ENCODE data around the gene LEFTY1. TPM values are rescaled to one million over a fixed set of nuclear protein-coding genes. Genes with fewer than 3 reads are reported as not detected.
"Not testable (repeated sequence)": the region's sequence is repeated elsewhere in the genome, so short reads cannot be mapped to it uniquely, and the experiment has no call there.

LEFTY1 gene
- not detected in 2 replicates for total RNA-seq (2014; rRNA removed; shearing (Covaris generic); ENCODE audit: low replicate concordance)

- in situ Hi-C loops (cut with HindIII; ENCODE audit: low pct_unique_long_range_greater_than_20kb, low sequenced_read_pairs), result no loop called here
- no peak for DNase-seq (ENCODE audit: low read depth)
Measured at GRCh38 chr1:225888898-225889601, at the start of gene LEFTY1. TSS of gene LEFTY1 (minus strand) at chr1:225889146. CDS start at chr1:225889066, 80 bp downstream.

- no peak for DNase-seq (ENCODE audit: low read depth)
- in situ Hi-C loops (cut with HindIII; ENCODE audit: low pct_unique_long_range_greater_than_20kb, low sequenced_read_pairs), result no loop called here
Measured at GRCh38 chr1:225937048-225937968, 48.4 kb upstream of the LEFTY1 start.

- in situ Hi-C loops (cut with HindIII; ENCODE audit: low pct_unique_long_range_greater_than_20kb, low sequenced_read_pairs), result no loop called here
Measured at GRCh38 chr1:225936523-225936922, 47.6 kb upstream of the LEFTY1 start.

GRCh38 chr1:225936086-225936485 is 47.1 kb upstream of the LEFTY1 start:
- in situ Hi-C loops (cut with HindIII; ENCODE audit: low pct_unique_long_range_greater_than_20kb, low sequenced_read_pairs); DNase-seq (ENCODE audit: low read depth): not testable (repeated sequence)

More at GRCh38 chr1:225936523-225936922, 47.6 kb upstream of the LEFTY1 start:
- DNase-seq (ENCODE audit: low read depth), result no peak

GRCh38 chr1:225934711-225935110 is 45.8 kb upstream of the LEFTY1 start:
- DNase-seq (ENCODE audit: low read depth), result no peak

GRCh38 chr1:225933072-225933471 is 44.1 kb upstream of the LEFTY1 start:
- DNase-seq (ENCODE audit: low read depth), result no peak
- in situ Hi-C loops (cut with HindIII; ENCODE audit: low pct_unique_long_range_greater_than_20kb, low sequenced_read_pairs), result no loop called here

More at GRCh38 chr1:225934711-225935110, 45.8 kb upstream of the LEFTY1 start:
- in situ Hi-C loops (cut with HindIII; ENCODE audit: low pct_unique_long_range_greater_than_20kb, low sequenced_read_pairs), result no loop called here

- no peak for DNase-seq (ENCODE audit: low read depth)
- in situ Hi-C loops (cut with HindIII; ENCODE audit: low pct_unique_long_range_greater_than_20kb, low sequenced_read_pairs), result no loop called here
Measured at GRCh38 chr1:225931270-225932136, 42.6 kb upstream of the LEFTY1 start.

- DNase-seq (ENCODE audit: low read depth), result no peak
- in situ Hi-C loops (cut with HindIII; ENCODE audit: low pct_unique_long_range_greater_than_20kb, low sequenced_read_pairs), result no loop called here
Measured at GRCh38 chr1:225930566-225930965, 41.6 kb upstream of the LEFTY1 start.

GRCh38 chr1:225929462-225929861 is 40.5 kb upstream of the LEFTY1 start:
- in situ Hi-C loops (cut with HindIII; ENCODE audit: low pct_unique_long_range_greater_than_20kb, low sequenced_read_pairs); DNase-seq (ENCODE audit: low read depth): not testable (repeated sequence)

GRCh38 chr1:225928186-225929175 is 39.5 kb upstream of the LEFTY1 start:
- no peak for DNase-seq (ENCODE audit: low read depth)
- in situ Hi-C loops (cut with HindIII; ENCODE audit: low pct_unique_long_range_greater_than_20kb, low sequenced_read_pairs), result no loop called here

- in situ Hi-C loops (cut with HindIII; ENCODE audit: low pct_unique_long_range_greater_than_20kb, low sequenced_read_pairs), result no loop called here
- no peak for DNase-seq (ENCODE audit: low read depth)
Measured at GRCh38 chr1:225926551-225927113, 37.7 kb upstream of the LEFTY1 start.

GRCh38 chr1:225923692-225924555 is 35.0 kb upstream of the LEFTY1 start, which contains the start of gene PYCR2:
TSS of gene PYCR2 (minus strand) at chr1:225924250. CDS start at chr1:225924110, 140 bp downstream.
- in situ Hi-C loops (cut with HindIII; ENCODE audit: low pct_unique_long_range_greater_than_20kb, low sequenced_read_pairs), result no loop called here
- DNase-seq (ENCODE audit: low read depth), result peak; percentile 97

- in situ Hi-C loops (cut with HindIII; ENCODE audit: low pct_unique_long_range_greater_than_20kb, low sequenced_read_pairs), result no loop called here
- DNase-seq (ENCODE audit: low read depth), result no peak
Measured at GRCh38 chr1:225923381-225923691, 34.4 kb upstream of the LEFTY1 start.

- no peak for DNase-seq (ENCODE audit: low read depth)
- in situ Hi-C loops (cut with HindIII; ENCODE audit: low pct_unique_long_range_greater_than_20kb, low sequenced_read_pairs), result no loop called here
Measured at GRCh38 chr1:225921734-225922709, 33.1 kb upstream of the LEFTY1 start.

- in situ Hi-C loops (cut with HindIII; ENCODE audit: low pct_unique_long_range_greater_than_20kb, low sequenced_read_pairs), result no loop called here
- peak; percentile 43 for DNase-seq (ENCODE audit: low read depth)
Measured at GRCh38 chr1:225919906-225920305, 31.0 kb upstream of the LEFTY1 start.
